Neuronal stem cell (in vitro differentiated cells): ENCODE results near the gene FAM3D.
"Not testable (repeated sequence)": the region's sequence is repeated elsewhere in the genome, so short reads cannot be mapped to it uniquely, and the experiment has no call there.

Experiments used
- DNase-seq: peaks from one replicate; pipeline ENCODE4 v3.0.0-alpha.2; 2013; ENCODE audit warnings: low spot score
- H2AFZ ChIP-seq: one replicate; pipeline ENCODE4 v1.6.1; 2013; ENCODE audit warnings: mild to moderate bottlenecking, low read length, inconsistent platforms
- H2AK5ac ChIP-seq: 2 replicates; pipeline ENCODE4 v1.6.1; 2013; ENCODE audit warnings: low read depth, mild to moderate bottlenecking, inconsistent platforms, low read length, moderate library complexity, mixed read lengths
- H2BK120ac ChIP-seq: 2 replicates; pipeline ENCODE4 v1.6.1; 2013; ENCODE audit warnings: low read depth, mild to moderate bottlenecking, inconsistent platforms, low read length, moderate library complexity, mixed read lengths
- H2BK12ac ChIP-seq: one replicate; pipeline ENCODE4 v1.6.1; 2013; ENCODE audit warnings: low read length, inconsistent platforms
- H2BK15ac ChIP-seq: 2 replicates; pipeline ENCODE4 v1.6.1; 2013; ENCODE audit warnings: mild to moderate bottlenecking, low read length, inconsistent platforms, mixed read lengths
- H2BK5ac ChIP-seq: one replicate; pipeline ENCODE4 v1.6.1; 2013; ENCODE audit warnings: inconsistent platforms, mild to moderate bottlenecking, low read length, moderate library complexity
- H3K14ac ChIP-seq: one replicate; pipeline ENCODE4 v1.6.1; 2013; ENCODE audit warnings: low read length, inconsistent platforms
- H3K18ac ChIP-seq: 2 replicates; pipeline ENCODE4 v1.6.1; 2013; ENCODE audit warnings: low read length, inconsistent platforms
- H3K23ac ChIP-seq: 2 replicates; pipeline ENCODE4 v1.6.1; 2013; ENCODE audit warnings: low read depth, mild to moderate bottlenecking, mixed read lengths, low read length, inconsistent platforms; ENCODE audit not compliant: poor library complexity
- H3K27ac ChIP-seq: replicated peaks from 3 replicates; pipeline ENCODE4 v1.5.1; 2013; ENCODE audit warnings: low read length, inconsistent platforms
- H3K27me3 ChIP-seq, 3 experiments: 2 replicates each; pipeline ENCODE4 v1.6.1; 2013; ENCODE audit warnings: low read length in 3 of 3, mild to moderate bottlenecking in 2 of 3, inconsistent platforms in 1 of 3, low read depth in 1 of 3, mixed read lengths in 1 of 3, moderate library complexity in 1 of 3; ENCODE audit not compliant: control insufficient read depth in 3 of 3, insufficient read depth in 3 of 3
- H3K36me3 ChIP-seq, 2 donors: replicated peaks in 1 of 2; 2 replicates each; pipeline ENCODE4 v1.6.1; 2013; ENCODE audit warnings: low read length in 2 of 2; ENCODE audit not compliant: control insufficient read depth in 2 of 2, insufficient read depth in 2 of 2
- H3K4ac ChIP-seq: 2 replicates; pipeline ENCODE4 v1.6.1; 2013; ENCODE audit warnings: inconsistent platforms, mild to moderate bottlenecking, low read length, moderate library complexity
- H3K4me1 ChIP-seq, 2 donors: 1 replicate in 1 of 2; 2 replicates in 1 of 2; pipeline ENCODE4 v1.6.1; 2013; ENCODE audit warnings: low read length in 2 of 2, low read depth in 1 of 2; ENCODE audit not compliant: control insufficient read depth in 2 of 2, insufficient read depth in 1 of 2
- H3K4me2 ChIP-seq: one replicate; pipeline ENCODE4 v1.6.1; 2013; ENCODE audit warnings: mild to moderate bottlenecking, low read length, inconsistent platforms; ENCODE audit not compliant: insufficient read depth, poor library complexity, severe bottlenecking
- H3K4me3 ChIP-seq, 2 donors: 2 replicates each; pipeline ENCODE4 v1.5.1; 2013; ENCODE audit warnings: low read length in 2 of 2, mild to moderate bottlenecking in 2 of 2, inconsistent platforms in 1 of 2, moderate library complexity in 1 of 2
- H3K79me1 ChIP-seq: one replicate; pipeline ENCODE4 v1.6.1; 2013; ENCODE audit warnings: low read depth, mild to moderate bottlenecking, inconsistent platforms, low read length, moderate library complexity
- H3K9ac ChIP-seq: one replicate; pipeline ENCODE4 v1.6.1; 2013; ENCODE audit warnings: mild to moderate bottlenecking, low read depth, low read length, inconsistent platforms; ENCODE audit not compliant: poor library complexity
- H3K9me3 ChIP-seq, 2 donors: replicated peaks in 1 of 2; 2 replicates each; pipeline versions ENCODE3 to v1.6.1; 2013; ENCODE audit warnings: low read length in 2 of 2, mild to moderate bottlenecking in 2 of 2, inconsistent platforms in 1 of 2, low read depth in 1 of 2, mixed read lengths in 1 of 2, moderate library complexity in 1 of 2; ENCODE audit not compliant: control insufficient read depth in 2 of 2, insufficient read depth in 1 of 2
- H4K8ac ChIP-seq: one replicate; pipeline ENCODE4 v1.6.1; 2013; ENCODE audit warnings: low read depth, mild to moderate bottlenecking, inconsistent platforms, low read length, moderate library complexity
- H4K91ac ChIP-seq: one replicate; pipeline ENCODE4 v1.6.1; 2013; ENCODE audit warnings: low read length, low read depth, mild to moderate bottlenecking, inconsistent platforms; ENCODE audit not compliant: poor library complexity
- WGBS, 2 donors: extraction: QIAGEN DNeasy Blood & Tissue Kit; methylation state at CpG; one replicate each; pipeline ENCODE4 v1.1.7; 2013; ENCODE audit warnings: missing lambda C conversion rate in 2 of 2, mixed read lengths in 1 of 2; ENCODE audit not compliant: insufficient read length in 2 of 2, insufficient replicate concordance in 1 of 2; ENCODE audit errors: extremely low coverage in 2 of 2; 5-methylcytosine and 5-hydroxymethylcytosine counted together

FAM3D gene

GRCh38 chr3:58696093-58696492 is 29.5 kb upstream of the FAM3D start:
- no peak overlapping the region for H4K91ac ChIP-seq

GRCh38 chr3:58695284-58695683 is 28.7 kb upstream of the FAM3D start:
- H3K4me2 ChIP-seq, H2AFZ ChIP-seq, H4K91ac ChIP-seq, H3K27me3 ChIP-seq, H3K4ac ChIP-seq, H3K18ac ChIP-seq, H3K9ac ChIP-seq, H2BK5ac ChIP-seq, DNase-seq, H3K14ac ChIP-seq, H3K36me3 ChIP-seq, H2AK5ac ChIP-seq, H3K4me1 ChIP-seq, H3K27ac ChIP-seq, H3K4me3 ChIP-seq, H3K79me1 ChIP-seq, H2BK12ac ChIP-seq, H2BK120ac ChIP-seq, H4K8ac ChIP-seq, H3K23ac ChIP-seq, H2BK15ac ChIP-seq: not testable (repeated sequence)
- peaks cover 8 to 19% of the 10 kb centered on the region in 2 donors for H3K9me3 ChIP-seq
- WGBS, 2 donors, result no CpG with 5 or more reads among the region's 4 CpGs

More at GRCh38 chr3:58696093-58696492, 29.5 kb upstream of the FAM3D start:
- H2AK5ac ChIP-seq, result no peak overlapping the region
- no CpG with 5 or more reads among the region's 1 CpG for WGBS, 2 donors
- no peaks in the 10 kb centered on the region for H3K4me1 ChIP-seq
- no peak overlapping the region for H3K18ac ChIP-seq
- H3K27ac ChIP-seq, result no peak overlapping the region
- H3K4me2 ChIP-seq, result no peak overlapping the region
- no peak overlapping the region for H2BK15ac ChIP-seq
- no peak overlapping the region for H2BK5ac ChIP-seq
- H2AFZ ChIP-seq, result no peak overlapping the region
- no peak overlapping the region for H3K23ac ChIP-seq
- no peak overlapping the region for H3K4me3 ChIP-seq
- no peak overlapping the region for H3K9ac ChIP-seq
- no peak overlapping the region for H4K8ac ChIP-seq
- no peak overlapping the region for H3K4ac ChIP-seq
- no peak overlapping the region for H3K14ac ChIP-seq
- peaks cover 4 to 17% of the 10 kb centered on the region in 2 donors for H3K9me3 ChIP-seq
- no peak overlapping the region for H2BK12ac ChIP-seq
- H3K36me3 ChIP-seq, result no peaks in the 10 kb centered on the region
- H3K79me1 ChIP-seq, result no peaks in the 10 kb centered on the region
- no peak overlapping the region for H2BK120ac ChIP-seq
- no peak for DNase-seq
- H3K27me3 ChIP-seq, result no peaks in the 10 kb centered on the region

GRCh38 chr3:58693940-58694850 is 27.6 kb upstream of the FAM3D start:
- Histone ChIP-seq H3K4me1 (no peaks in the 10 kb centered on the region), H3K79me1 (no peaks in the 10 kb centered on the region), H3K23ac (no peak overlapping the region), H4K91ac (no peak overlapping the region), H2BK15ac (no peak overlapping the region), H2BK12ac (no peak overlapping the region), H2AFZ (no peak overlapping the region), H2BK5ac (no peak overlapping the region), H3K18ac (no peak overlapping the region), H3K4me2 (no peak overlapping the region), H3K27ac (no peak overlapping the region), H2AK5ac (no peak overlapping the region), H3K4me3 (no peak overlapping the region), H4K8ac (no peak overlapping the region), H2BK120ac (no peak overlapping the region), H3K4ac (no peak overlapping the region), H3K9me3 (peaks cover 12 to 19% of the 10 kb centered on the region in 2 donors), H3K9ac (no peak overlapping the region), H3K14ac (no peak overlapping the region), H3K36me3 (no peaks in the 10 kb centered on the region), H3K27me3 (no peaks in the 10 kb centered on the region)
- no CpG with 5 or more reads among the region's 7 CpGs for WGBS, 2 donors
- DNase-seq, result no peak

- H2BK120ac ChIP-seq, result no peak overlapping the region
- H2AFZ ChIP-seq, result no peak overlapping the region
- no peak overlapping the region for H2AK5ac ChIP-seq
- no peaks in the 10 kb centered on the region for H3K4me1 ChIP-seq
- H3K27me3 ChIP-seq, result no peaks in the 10 kb centered on the region
- WGBS, 2 donors, result no CpG with 5 or more reads among the region's 1 CpG
- no peak for DNase-seq
- H4K8ac ChIP-seq, result no peak overlapping the region
- H4K91ac ChIP-seq, result no peak overlapping the region
- H3K27ac ChIP-seq, result no peak overlapping the region
- H3K79me1 ChIP-seq, result no peaks in the 10 kb centered on the region
- no peak overlapping the region for H2BK15ac ChIP-seq
- H3K4ac ChIP-seq, result no peak overlapping the region
- H2BK12ac ChIP-seq, result no peak overlapping the region
- H2BK5ac ChIP-seq, result no peak overlapping the region
- H3K36me3 ChIP-seq, result no peaks in the 10 kb centered on the region
- no peak overlapping the region for H3K23ac ChIP-seq
- no peak overlapping the region for H3K4me2 ChIP-seq
- peaks cover 14 to 19% of the 10 kb centered on the region in 2 donors for H3K9me3 ChIP-seq
- no peak overlapping the region for H3K14ac ChIP-seq
- no peak overlapping the region for H3K4me3 ChIP-seq
- H3K18ac ChIP-seq, result no peak overlapping the region
- no peak overlapping the region for H3K9ac ChIP-seq
These were observed 25.9 kb upstream of the FAM3D start for GRCh38 chr3:58692484-58692883.
